SHP77 (cell line): ENCODE data around the gene ARSB.
"Not testable (repeated sequence)": the region's sequence is repeated elsewhere in the genome, so short reads cannot be mapped to it uniquely, and the experiment has no call there.

Source experiments
- DNase-seq, 2 experiments: peaks; one replicate each; lab custom pipeline; 2025; lab: John Stamatoyannopoulos, UW

The ARSB gene

DNA sequence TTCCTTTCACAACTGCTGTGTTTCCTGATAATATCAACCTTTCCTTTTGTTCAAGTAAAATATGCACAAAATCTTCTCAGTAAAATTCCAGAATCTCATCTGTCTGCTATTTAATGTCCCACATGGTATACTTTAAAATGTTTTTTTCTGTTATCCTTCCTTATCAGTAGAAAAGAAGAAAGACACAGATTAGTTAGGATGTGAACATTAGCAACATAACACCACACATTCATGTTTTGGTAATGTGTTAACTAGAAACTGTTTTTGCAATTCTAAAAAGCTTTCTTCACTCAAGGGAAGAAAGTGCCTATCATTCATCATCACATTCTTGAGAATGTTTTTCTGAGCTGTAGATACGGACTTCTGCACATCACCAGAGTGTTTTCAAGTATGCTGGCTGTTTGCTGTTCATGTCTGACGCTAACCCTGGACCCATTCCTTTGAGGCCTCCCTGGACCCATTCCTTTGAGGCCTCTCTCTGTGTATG lies 10.5 kb upstream of the ARSB start:
- DNase-seq: no peak

DNA sequence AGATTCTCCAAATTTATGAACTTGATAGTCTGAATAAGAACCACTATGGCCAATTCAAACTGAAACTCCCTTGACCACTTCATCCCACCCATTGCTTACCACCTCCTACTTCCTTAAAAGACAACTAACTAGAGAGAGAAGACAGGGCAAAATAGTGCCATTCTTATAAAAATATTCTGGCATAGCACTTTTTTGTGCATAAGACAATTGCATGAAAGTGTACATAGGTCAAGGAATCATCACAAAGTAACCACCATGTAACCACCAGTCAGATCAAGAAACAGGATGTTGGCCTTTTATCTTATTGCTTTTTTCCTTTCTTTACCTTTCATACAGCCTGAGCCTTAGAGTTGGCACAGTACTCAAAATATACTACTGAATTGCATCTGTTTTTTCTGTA lies 8.1 kb upstream of the ARSB start:
- no peak for DNase-seq

DNA sequence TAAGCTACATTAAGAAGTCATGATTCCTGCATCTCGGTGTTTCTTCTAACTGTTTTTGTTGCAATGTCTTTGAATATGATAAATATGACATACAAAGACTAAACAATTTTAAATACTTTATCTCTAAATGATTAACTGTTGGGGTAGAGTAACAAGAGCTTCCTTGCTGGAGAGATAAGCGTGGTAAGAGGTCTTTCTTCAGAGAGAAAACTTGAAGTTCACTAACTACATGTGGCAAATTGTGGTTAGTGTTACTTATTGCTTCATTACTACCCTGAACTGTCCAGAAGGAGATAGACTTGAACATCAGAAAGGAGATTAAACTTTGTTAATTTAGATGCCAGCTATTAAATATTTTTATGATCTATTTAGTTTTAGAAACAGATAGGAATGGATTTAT lies 7.0 kb upstream of the ARSB start:
- no peak for DNase-seq

DNA sequence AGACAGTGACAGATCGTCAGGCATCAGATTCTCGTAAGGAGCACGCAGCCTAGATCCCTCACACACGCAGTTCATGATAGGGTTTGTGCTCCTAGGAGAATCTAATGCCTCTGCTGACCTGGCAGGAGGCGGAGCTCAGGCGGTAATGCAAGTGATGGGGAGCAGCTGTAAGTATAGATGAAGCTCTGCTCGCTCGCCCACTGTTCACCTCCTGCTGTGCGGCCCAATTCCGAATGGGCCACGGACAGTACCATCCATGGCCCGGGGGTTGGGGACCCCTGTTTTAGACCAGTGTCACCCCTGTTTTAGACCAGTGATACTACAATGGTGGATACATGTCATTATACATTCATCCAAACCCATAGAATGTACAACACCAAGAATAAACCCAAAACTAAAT lies 4.0 kb upstream of the ARSB start:
- DNase-seq: no peak

DNA sequence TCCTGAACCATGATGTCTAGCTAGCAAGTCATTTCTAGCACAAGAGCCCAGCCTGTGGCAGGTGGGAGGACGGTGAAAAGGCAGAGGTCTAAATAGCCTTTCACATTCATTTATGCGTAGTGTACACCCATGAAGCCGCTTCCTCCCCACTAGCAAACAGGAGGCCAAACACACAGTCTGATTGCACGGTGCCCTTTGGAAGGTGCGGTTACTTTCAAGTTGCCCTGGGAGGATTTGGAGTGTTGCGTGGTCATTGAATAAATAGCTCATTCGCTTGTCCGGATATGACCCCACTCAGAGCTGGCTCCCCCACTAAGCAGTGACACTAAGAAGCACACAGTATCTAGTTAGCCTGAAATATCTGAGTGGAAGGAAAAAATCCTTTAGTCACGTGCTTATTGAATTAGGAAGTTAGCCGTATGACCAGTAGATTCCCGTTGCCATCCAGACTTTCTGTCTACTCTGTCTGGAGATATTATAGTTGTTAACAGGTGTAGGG lies 664 bp upstream of the ARSB start:
- peak; percentile 59 to 70 for DNase-seq

DNA sequence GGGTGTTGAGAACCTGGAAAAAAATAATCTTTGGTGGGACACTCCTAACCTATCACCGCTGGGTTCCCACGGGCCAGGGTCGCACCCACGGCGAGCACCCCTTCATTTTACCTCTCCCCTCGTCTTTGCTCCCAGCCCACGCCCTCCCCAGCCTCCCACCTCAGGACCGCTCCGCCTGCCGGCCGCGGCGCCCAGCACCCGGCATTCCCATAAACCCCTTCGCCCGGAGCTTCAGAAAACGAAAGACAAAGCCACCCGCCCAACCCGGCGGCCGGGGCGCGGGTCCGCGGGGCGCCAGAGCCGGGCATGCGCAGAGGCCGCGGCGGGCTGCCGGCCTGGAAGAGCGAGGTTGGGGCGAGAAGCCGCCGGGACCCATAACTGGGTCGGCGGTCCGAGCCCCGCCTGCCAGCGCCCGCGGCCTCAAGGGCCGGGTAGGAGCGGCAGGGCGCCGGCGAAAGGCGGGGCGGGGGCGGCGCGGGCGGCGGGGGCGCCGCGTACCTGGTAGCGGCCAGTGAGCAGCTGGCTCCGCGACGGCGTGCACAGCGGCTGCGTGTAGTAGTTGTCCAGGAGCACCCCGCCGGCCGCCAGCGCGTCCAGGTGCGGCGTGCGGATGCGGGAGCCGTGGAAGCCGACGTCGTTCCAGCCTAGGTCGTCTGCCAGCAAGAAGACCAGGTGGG lies 533 bp downstream of the ARSB start:
- DNase-seq: peak; percentile 86 to 91

DNA sequence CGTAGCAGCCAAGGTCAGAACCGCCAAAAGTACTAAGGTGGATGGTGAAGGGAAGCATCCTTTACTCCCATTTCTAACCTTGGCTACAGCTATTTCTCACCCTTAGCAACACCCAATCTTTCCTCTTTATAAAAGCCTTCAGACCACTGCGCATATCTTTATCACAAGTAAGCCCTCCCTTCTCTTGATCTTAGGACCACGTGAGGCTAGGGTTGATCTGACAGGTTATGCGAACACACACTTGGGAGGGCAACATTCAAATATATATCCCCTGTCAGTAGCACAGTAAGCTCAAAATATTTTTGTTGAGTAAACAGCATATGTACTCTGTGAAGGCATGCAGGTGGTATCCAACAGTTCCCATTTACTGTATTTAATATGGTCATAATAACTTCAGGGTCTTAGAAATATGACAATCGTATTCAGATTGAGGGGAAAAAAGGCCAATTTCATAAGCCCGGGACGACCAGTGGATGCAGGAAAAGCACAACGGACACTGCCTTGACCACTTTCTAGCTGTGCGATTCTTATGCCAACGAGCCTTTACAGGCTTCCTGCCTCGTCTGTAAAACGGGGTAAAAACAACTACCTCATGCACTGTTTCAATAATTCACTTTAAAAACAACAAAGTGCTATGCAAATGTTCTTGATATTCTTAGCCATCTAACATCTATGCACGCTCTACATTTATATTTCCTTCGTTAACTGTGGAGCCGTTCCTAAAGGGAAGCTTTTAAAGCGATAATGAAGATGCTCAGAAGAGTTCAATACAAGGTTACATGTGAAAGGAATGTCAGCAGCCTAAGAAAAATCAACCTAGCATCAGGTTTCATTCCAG lies 1.3 kb downstream of the ARSB start:
- DNase-seq: no peak

GRCh38 chr5:78983194-78983593 lies 1.9 kb downstream of the ARSB start:
- not testable (repeated sequence) for DNase-seq

GRCh38 chr5:78979909-78980308 lies 5.2 kb downstream of the ARSB start:
- DNase-seq: no peak

DNA sequence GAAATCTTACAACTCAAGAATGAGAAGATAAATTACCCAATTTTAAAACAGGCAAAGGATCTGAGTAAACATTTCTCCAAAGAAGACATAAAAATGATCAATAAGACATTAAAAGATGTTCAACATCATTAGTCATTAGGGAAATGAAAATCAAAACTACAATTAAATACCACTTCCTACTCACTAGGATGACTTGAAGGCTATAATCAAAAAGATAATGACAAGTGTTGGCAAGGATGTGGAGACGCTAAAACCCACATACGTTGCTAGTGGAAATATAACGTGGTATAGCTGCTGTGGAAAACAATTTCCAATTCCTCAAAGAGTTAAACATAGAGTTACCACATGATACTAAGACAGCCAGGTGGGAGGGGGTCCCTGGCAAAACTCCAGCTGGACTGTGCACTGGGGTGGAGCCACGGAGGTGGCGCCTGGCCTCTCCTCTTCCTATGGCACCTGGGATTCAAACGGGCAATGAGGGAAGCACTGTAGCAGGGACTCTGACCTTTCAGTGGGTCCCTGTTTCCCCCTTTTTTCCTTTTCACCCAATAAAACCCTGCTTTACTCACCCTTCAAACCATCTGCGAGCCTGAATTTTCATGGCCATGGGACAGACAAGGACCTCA lies 5.9 kb downstream of the ARSB start:
- no peak for DNase-seq

DNA sequence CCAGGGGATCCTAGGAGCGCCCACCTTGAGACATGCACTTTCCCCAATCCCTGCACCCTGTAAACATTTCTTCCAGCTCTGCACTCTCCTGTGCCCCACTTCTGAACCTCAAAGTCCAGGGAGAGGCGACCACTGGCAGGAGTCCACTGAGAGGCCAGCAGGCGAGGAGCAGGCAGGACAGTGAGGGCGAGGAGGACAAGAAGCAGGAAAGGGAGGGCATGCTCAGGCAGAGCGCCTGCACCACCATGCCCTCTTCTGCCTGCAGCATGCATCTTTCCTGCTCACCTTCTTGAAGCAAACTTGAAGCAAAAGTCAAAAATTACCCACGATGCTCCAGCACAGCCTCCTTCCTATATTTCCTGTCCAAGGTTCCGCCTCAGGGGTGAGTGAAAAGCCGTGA lies 10.1 kb downstream of the ARSB start:
- DNase-seq: no peak

DNA sequence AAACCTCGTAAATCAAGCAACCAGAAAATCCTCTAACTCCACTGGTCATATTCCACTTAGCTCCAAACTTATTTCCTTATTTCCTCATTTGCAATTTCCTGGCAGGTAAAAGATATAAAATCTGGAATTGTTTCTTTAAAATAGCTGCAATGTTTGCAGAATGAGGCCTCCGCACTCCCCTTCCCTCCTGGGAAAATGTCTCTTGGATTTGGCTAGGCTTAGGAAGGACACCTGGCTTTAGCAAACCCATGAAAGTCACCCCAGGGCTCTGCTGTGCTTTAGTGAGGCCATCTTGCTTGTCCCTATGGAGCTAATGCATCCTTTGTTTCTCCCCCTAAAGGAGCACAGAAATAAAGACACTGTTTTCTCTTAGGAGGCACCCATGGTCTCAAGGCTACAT lies 10.5 kb downstream of the ARSB start:
- DNase-seq: no peak

GRCh38 chr5:78974011-78974410 lies 11.1 kb downstream of the ARSB start:
- peak; percentile 6 to 55 for DNase-seq

- peak; percentile 31 to 52 for DNase-seq
These were observed 12.3 kb downstream of the ARSB start for GRCh38 chr5:78972654-78973428.

DNA sequence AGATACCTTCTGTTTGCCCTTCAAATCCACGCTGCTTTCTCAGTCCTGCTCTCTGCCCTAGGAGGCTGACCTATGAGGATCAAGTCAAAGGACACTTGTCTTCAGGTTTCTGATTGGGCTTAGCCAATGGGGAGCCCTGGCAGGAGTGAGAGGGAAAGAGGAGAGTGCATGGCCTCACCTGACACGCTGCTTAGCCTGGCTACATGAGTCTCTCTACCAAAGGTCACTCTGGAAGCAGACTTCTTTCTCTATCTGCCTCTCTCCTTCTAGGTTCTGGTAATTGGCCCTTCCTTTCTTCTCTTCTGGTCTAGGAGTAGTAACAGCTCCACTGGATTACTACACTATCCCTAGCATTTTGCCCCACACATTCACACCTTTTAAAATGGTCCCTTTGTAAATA lies 13.1 kb downstream of the ARSB start:
- DNase-seq: no peak

DNA sequence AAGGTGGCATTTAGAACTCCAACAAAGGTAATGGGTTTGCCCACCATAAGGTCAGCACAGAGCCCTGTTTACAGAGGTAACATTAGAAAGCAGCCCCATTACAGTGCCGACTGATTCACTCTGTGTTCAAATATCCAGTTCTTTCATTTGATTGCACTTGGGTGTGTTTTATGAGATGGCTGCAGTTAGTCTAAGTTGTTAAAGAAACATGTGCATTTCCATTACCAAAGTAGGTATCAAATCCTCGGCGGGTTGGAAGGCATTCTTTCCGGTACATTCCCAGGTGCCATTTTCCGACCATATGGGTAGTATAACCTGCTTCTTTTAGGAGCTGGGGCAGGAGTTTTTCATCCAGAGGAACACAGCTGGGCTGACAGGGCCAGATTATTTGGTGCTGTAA lies 16.3 kb downstream of the ARSB start:
- no peak for DNase-seq

DNA sequence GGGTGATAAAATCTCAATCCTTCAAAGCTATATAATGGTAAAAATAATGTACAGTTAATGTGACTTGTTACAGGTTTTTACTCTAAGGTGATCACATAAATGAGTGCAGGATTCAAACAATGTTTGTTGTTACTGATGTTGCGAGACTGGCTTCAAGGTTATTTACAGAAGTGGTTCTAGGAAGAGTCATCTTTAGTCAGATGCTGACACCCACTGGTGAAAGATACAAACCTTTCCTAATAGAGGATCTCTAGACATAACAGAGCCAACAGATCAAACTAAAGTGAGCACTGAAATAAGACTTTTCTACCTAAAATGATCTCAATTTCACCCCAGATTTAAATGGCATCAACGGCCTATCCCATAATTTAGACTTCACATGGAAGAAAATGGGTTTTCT lies 20.2 kb downstream of the ARSB start:
- peak; percentile 60 to 69 for DNase-seq

DNA sequence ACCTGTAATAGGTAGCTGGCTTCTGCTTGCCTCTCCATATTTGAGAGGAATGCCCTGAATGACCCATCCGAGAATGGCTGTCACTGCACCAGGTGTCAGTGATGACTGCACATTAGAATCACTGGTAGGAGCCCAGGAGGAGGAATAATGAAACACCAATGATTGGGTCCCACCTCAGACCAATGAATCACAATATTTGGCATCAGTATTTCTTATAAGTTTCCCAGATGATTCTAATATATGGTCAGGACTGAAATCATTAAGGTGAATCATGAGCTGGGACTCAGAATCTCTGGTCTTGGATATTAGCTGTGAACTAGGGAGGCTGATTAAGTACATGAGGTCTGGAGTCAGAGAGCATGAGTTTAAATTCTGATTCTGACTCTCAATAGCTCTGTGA lies 23.4 kb downstream of the ARSB start:
- DNase-seq: no peak

- no peak for DNase-seq
These were observed 25.3 kb downstream of the ARSB start for GRCh38 chr5:78959767-78960166.

GRCh38 chr5:78958672-78959445 lies 26.3 kb downstream of the ARSB start:
- no peak for DNase-seq

DNA sequence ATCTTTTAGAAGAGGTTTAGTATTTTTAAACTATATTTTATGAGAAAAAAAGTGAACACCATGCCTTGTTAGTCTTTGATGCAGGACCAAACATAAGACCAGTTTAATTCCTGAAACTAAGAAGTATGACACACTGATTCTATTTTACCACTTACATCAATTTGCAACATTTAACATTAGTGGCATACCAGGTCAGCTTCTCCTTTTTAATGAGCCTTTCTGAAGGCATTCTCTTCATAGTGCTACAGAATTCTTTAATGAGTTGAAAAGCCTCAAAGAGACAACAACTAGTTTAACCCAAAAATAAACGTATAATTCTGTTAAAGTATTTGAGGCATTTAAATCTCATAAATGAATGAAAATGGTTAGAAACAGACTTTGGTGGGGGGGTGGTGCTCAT lies 28.2 kb downstream of the ARSB start:
- DNase-seq: no peak
